HCT116 (cell line): Measurements from ENCODE around the gene PLB1. TPM values are rescaled to one million over a fixed set of nuclear protein-coding genes. Genes with fewer than 3 reads are reported as not detected.

ENCODE experiments used
- ATAC-seq: fragments of 200-7000 bp; cut with Tn5 transposase; 2 replicates; pipeline ENCODE4 v1.9.1; 2020; ENCODE audit warnings: mild to moderate bottlenecking, moderate library complexity
- BruUV-seq: library from RNA; stranded (reverse); fragments of 400-500 nt; replicated peaks from 2 replicates; lab custom pipeline; 2021; lab: Mats Ljungman, UMichigan
- CTCF ChIA-PET: fragments of 300-600 bp; sonication (Branson Sonifier 250); formaldehyde crosslinking; loops from one replicate; lab custom pipeline; 2021; ENCODE audit warnings: antibody characterized with exemption; lab: Charles Lee
- POLR2A ChIA-PET: fragments of 300-600, 350-600 bp; sonication (Branson Sonifier 250); formaldehyde crosslinking; loops from one replicate; lab custom pipeline; 2021; ENCODE audit warnings: antibody characterized with exemption; lab: Charles Lee
- RAD21 ChIA-PET, 2 experiments: fragments of 300-600 bp; sonication (Branson Sonifier 250); formaldehyde crosslinking; loops; one replicate each; lab custom pipeline; 2023; ENCODE audit warnings: low total read pairs in 2 of 2; ENCODE audit not compliant: uncharacterized antibody in 2 of 2, unreplicated experiment in 2 of 2, low non-redundant PET in 1 of 2; lab: Charles Lee
- DNase-seq: peaks from one replicate; pipeline ENCODE4 v3.0.0-alpha.2; 2010; ENCODE audit warnings: low read depth, low spot score
- H2AFZ ChIP-seq: fragments of 200-600 bp; shearing (Covaris generic), sonication (generic); 2 replicates; pipeline ENCODE4 v1.6.1; 2017; ENCODE audit warnings: low read depth, mixed run types, mixed read lengths, antibody characterized with exemption, low read length; ENCODE audit not compliant: poor library complexity, severe bottlenecking
- H3K27ac ChIP-seq: 2 replicates; pipeline ENCODE4 v1.5.1; 2012; ENCODE audit warnings: low read depth, low read length
- H3K27me3 ChIP-seq: fragments of 200-600 bp; sonication (generic); 2 replicates; pipeline ENCODE4 v1.6.1; 2016; ENCODE audit warnings: mixed run types, low read length, mixed read lengths; ENCODE audit not compliant: insufficient read depth
- H3K36me3 ChIP-seq, 2 experiments: fragments of 200-500 bp in 1 of 2; fragments of 200-600 bp in 1 of 2; sonication (Bioruptor generic) in 1 of 2; sonication (generic) in 1 of 2; 2 replicates each; pipeline versions ENCODE4 v1.5.1 to v1.6.1; 2014 to 2016; ENCODE audit warnings: low read length in 2 of 2, inconsistent platforms in 1 of 2, mixed read lengths in 1 of 2, mixed run types in 1 of 2; ENCODE audit not compliant: insufficient read depth in 2 of 2, control insufficient read depth in 1 of 2
- H3K4me1 ChIP-seq, 2 experiments: fragments of 200-600 bp in 1 of 2; sonication (generic) in 1 of 2; 2 replicates each; pipeline versions ENCODE4 v1.5.1 to v1.6.1; 2012 to 2017; ENCODE audit warnings: low read length in 2 of 2, inconsistent platforms in 1 of 2, mild to moderate bottlenecking in 1 of 2, mixed read lengths in 1 of 2, mixed run types in 1 of 2, moderate library complexity in 1 of 2; ENCODE audit not compliant: insufficient read depth in 2 of 2, control insufficient read depth in 1 of 2
- H3K4me2 ChIP-seq: fragments of 200-600 bp; sonication (generic); 2 replicates; pipeline ENCODE4 v1.6.1; 2017; ENCODE audit warnings: mixed run types, low read length, mixed read lengths
- H3K4me3 ChIP-seq, 2 experiments: fragments of 200-600 bp in 1 of 2; sonication (generic) in 1 of 2; replicated peaks in 1 of 2; 2 replicates each; pipeline ENCODE4 v1.5.1; 2011 to 2016; ENCODE audit warnings: low read length in 2 of 2, control low read depth in 1 of 2, low read depth in 1 of 2, mild to moderate bottlenecking in 1 of 2, mixed read lengths in 1 of 2, mixed run types in 1 of 2
- H3K79me2 ChIP-seq: fragments of 200-600 bp; sonication (generic); 2 replicates; pipeline ENCODE4 v1.6.1; 2017; ENCODE audit warnings: mild to moderate bottlenecking, mixed run types, low read length, moderate library complexity, mixed read lengths; ENCODE audit not compliant: insufficient read depth
- H3K9ac ChIP-seq: fragments of 200-600 bp; sonication (generic); 2 replicates; pipeline ENCODE4 v1.6.1; 2016; ENCODE audit warnings: low read length, mixed read lengths
- H3K9me2 ChIP-seq: fragments of 200-600 bp; sonication (generic), shearing (Covaris generic); 2 replicates; pipeline ENCODE4 v1.6.1; 2017; ENCODE audit warnings: mixed run types, mild to moderate bottlenecking, moderate library complexity; ENCODE audit not compliant: insufficient read depth
- H3K9me3 ChIP-seq, 2 experiments: fragments of 200-500 bp in 1 of 2; fragments of 200-600 bp in 1 of 2; sonication (Bioruptor generic) in 1 of 2; sonication (generic) in 1 of 2; 2 replicates each; pipeline ENCODE4 v1.6.1; 2014 to 2017; ENCODE audit warnings: low read length in 2 of 2, mixed read lengths in 2 of 2, inconsistent platforms in 1 of 2, low read depth in 1 of 2, mild to moderate bottlenecking in 1 of 2, mixed run types in 1 of 2, moderate library complexity in 1 of 2; ENCODE audit not compliant: control insufficient read depth in 1 of 2, insufficient read depth in 1 of 2
- H4K20me1 ChIP-seq: fragments of 200-600 bp; sonication (generic), shearing (Covaris generic); 2 replicates; pipeline ENCODE4 v1.6.1; 2017; ENCODE audit warnings: mixed run types, mild to moderate bottlenecking, moderate library complexity; ENCODE audit not compliant: insufficient read depth
- CBX3 ChIP-seq: IDR thresholded peaks from 2 replicates; pipeline ENCODE4 v1.6.1; 2012; ENCODE audit warnings: low read depth
- CEBPB ChIP-seq: IDR thresholded peaks from 2 replicates; pipeline ENCODE4 v1.6.1; 2012; ENCODE audit warnings: low read depth
- SP1 ChIP-seq: IDR thresholded peaks from 2 replicates; pipeline ENCODE4 v1.6.1; 2012; ENCODE audit warnings: low read depth
- YY1 ChIP-seq: IDR thresholded peaks from 2 replicates; pipeline ENCODE4 v1.6.1; 2011; ENCODE audit warnings: low read length, low read depth, moderate library complexity, mild to moderate bottlenecking; ENCODE audit not compliant: insufficient replicate concordance; ENCODE audit errors: extremely low read depth
- intact Hi-C: fragments of 100-400 bp; cut with micrococcal nuclease; formaldehyde crosslinking; loops from 2 replicates; pipeline ENCODE4 v1.10.0; 2022
- total RNA-seq: library from RNA; stranded (reverse); gene quantifications from one replicate; pipeline ENCODE4 v1.2.1, GENCODE V29; 2021; ENCODE audit not compliant: unreplicated experiment

The PLB1 gene
- total RNA-seq, 1 experiment from 2014 or later = 0.49 TPM

DNA sequence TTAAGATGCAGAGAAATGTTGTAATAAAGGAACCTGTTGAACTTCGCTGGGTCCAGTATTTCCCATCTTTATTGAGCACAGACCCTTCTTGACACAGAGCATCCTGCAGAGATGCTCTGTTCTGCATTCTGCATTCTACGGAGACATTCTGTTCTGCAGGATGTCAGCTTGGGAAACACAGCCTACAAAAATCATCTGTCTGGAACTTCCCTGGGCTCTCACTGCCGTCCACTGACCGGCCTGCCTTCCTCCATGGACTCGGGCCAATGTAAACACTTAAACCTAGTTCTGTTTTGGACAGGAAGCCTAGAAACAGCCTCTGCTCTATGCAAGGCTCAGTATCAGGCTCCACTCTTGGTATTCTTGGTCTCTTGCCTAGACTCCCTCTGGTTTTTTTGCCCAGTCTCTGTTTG lies 165.7 kb downstream of the PLB1 start:
- Histone ChIP-seq H3K9me3 (no peaks in the 10 kb centered on the region), H3K4me2 (peak overlapping the region; percentile 17; the same call in 1 of the 2 replicates), H2AFZ (no peak overlapping the region), H3K4me1 (peaks cover 20 to 41% of the 10 kb centered on the region in 2 experiments), H3K27me3 (no peaks in the 10 kb centered on the region), H3K79me2 (no peaks in the 10 kb centered on the region), H4K20me1 (no peaks in the 10 kb centered on the region), H3K4me3 (no peak overlapping the region), H3K9ac (no peak overlapping the region), H3K27ac (no peak overlapping the region), H3K36me3 (no peaks in the 10 kb centered on the region), H3K9me2 (no peaks in the 10 kb centered on the region)
- BruUV-seq = no TSS peak
- no peak for ATAC-seq
- ChIA-PET POLR2A (no interaction called here), CTCF (no interaction called here), RAD21 (no interaction called here)
- intact Hi-C loops = no loop called here
- TF ChIP-seq CEBPB = no peak
- TF ChIP-seq SP1 = no peak
- TF ChIP-seq CBX3 = 0 out of 2 replicates have a peak, but pooled peaks have one; percentile 20
- no peak for DNase-seq

DNA sequence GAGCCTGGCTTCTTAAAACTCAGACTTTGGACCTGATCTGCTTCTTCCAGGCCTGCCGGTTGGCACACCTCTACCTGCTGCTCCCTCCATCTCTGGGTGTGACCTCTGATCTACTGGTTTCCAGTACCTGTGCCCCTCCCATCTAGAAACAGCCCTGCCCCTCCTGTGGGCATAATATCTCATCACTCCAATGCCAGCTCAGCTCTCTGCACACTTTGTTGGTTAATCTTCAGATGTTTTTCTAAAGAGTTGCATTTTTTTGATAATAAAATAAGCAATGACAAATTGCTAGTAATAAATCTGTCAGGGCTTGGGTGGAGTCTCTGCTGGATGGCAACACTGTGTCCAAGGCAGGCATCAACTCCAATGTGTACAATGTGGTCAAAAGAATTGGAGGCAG lies 166.2 kb downstream of the PLB1 start:
- intact Hi-C loops = no loop called here
- Histone ChIP-seq H4K20me1 (no peaks in the 10 kb centered on the region), H2AFZ (no peak overlapping the region), H3K27me3 (no peaks in the 10 kb centered on the region), H3K9me2 (no peaks in the 10 kb centered on the region), H3K27ac (no peak overlapping the region), H3K9ac (no peak overlapping the region), H3K36me3 (no peaks in the 10 kb centered on the region), H3K4me1 (peaks cover 19 to 37% of the 10 kb centered on the region in 2 experiments), H3K4me2 (peak overlapping the region; percentile 17; the same call in 1 of the 2 replicates), H3K79me2 (no peaks in the 10 kb centered on the region), H3K4me3 (no peak overlapping the region), H3K9me3 (no peaks in the 10 kb centered on the region)
- DNase-seq = no peak
- no TSS peak for BruUV-seq
- no peak for TF ChIP-seq YY1
- RAD21 ChIA-PET = no interaction called here
- POLR2A ChIA-PET = no interaction called here
- ATAC-seq = no peak
- CTCF ChIA-PET = no interaction called here
